Neural progenitor cell (in vitro differentiated cells): Measurements from ENCODE around the gene EIF5.

ENCODE experiments used
- CTCF ChIP-seq: fragments of 200-600 bp; sonication (generic); IDR thresholded peaks from 2 replicates; pipeline ENCODE4 v1.5.1; 2017; ENCODE audit warnings: antibody characterized with exemption, mild to moderate bottlenecking
- EZH2 ChIP-seq: fragments of 200-600 bp; sonication (generic); IDR thresholded peaks from 2 replicates; pipeline ENCODE4 v1.6.1; 2017; ENCODE audit warnings: antibody characterized with exemption, mild to moderate bottlenecking, moderate library complexity

GRCh38 chr14:103384450-103385151 is 50.6 kb downstream of the EIF5 start:
- peak; percentile 13 for TF ChIP-seq EZH2
- TF ChIP-seq CTCF = no peak
